Astrocyte (in vitro differentiated cells and primary cell): Measurements from ENCODE around the gene KBTBD7.

ENCODE experiments used
- EZH2 ChIP-seq: IDR thresholded peaks from 2 replicates; pipeline ENCODE4 v1.6.1; 2012; ENCODE audit warnings: mild to moderate bottlenecking, low read length, inconsistent platforms; ENCODE audit not compliant: insufficient read depth
- TF ChIP-seq, protein P1 (sequence below): IDR thresholded peaks from 2 replicates; pipeline ENCODE4 v1.5.1; 2011; ENCODE audit warnings: low read depth, mild to moderate bottlenecking, inconsistent platforms, low read length, moderate library complexity; ENCODE audit not compliant: insufficient read depth

DNA sequence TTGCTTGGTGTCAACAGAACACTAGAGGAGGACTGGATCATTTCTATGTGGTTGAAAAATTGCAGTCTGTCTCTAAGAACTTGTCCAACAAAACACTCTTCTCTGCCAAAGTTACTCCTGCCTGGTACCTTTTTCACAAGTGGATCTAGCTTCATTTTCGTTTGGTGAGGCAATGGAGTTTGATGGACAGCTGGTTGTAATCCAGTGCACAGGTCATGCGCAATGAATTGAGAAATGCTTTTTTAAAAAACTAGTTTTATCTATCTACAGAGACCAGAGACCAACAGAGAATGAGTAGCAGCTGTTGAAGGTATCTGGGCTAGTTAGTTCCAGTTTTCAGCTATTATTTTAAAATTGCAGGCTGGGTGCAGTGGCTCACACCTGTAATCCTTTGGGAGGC lies 49.8 kb downstream of the KBTBD7 start:
- TF ChIP-seq, protein P1, sequence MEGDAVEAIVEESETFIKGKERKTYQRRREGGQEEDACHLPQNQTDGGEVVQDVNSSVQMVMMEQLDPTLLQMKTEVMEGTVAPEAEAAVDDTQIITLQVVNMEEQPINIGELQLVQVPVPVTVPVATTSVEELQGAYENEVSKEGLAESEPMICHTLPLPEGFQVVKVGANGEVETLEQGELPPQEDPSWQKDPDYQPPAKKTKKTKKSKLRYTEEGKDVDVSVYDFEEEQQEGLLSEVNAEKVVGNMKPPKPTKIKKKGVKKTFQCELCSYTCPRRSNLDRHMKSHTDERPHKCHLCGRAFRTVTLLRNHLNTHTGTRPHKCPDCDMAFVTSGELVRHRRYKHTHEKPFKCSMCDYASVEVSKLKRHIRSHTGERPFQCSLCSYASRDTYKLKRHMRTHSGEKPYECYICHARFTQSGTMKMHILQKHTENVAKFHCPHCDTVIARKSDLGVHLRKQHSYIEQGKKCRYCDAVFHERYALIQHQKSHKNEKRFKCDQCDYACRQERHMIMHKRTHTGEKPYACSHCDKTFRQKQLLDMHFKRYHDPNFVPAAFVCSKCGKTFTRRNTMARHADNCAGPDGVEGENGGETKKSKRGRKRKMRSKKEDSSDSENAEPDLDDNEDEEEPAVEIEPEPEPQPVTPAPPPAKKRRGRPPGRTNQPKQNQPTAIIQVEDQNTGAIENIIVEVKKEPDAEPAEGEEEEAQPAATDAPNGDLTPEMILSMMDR: no peak
- TF ChIP-seq EZH2: no peak
